Lung microvascular endothelial cell (primary cell): ENCODE data around the gene AGPAT2. TPM values are rescaled to one million over a fixed set of nuclear protein-coding genes. Genes with fewer than 3 reads are reported as not detected.

Source experiments
- DNase-seq, 2 donors: peaks; one replicate each; pipeline versions ENCODE4 v3.0.0 to v3.0.0-alpha.2; 2010; ENCODE audit warnings: low read depth in 2 of 2
- total RNA-seq: library from RNA; depleted of rRNA; stranded (reverse); fragments of >200 nt; gene quantifications from 2 replicates; pipeline ENCODE4 v1.2.1, GENCODE V29; 2014

The AGPAT2 gene
- total RNA-seq, 1 donor from 2014 or later, result 18.8 TPM

DNA sequence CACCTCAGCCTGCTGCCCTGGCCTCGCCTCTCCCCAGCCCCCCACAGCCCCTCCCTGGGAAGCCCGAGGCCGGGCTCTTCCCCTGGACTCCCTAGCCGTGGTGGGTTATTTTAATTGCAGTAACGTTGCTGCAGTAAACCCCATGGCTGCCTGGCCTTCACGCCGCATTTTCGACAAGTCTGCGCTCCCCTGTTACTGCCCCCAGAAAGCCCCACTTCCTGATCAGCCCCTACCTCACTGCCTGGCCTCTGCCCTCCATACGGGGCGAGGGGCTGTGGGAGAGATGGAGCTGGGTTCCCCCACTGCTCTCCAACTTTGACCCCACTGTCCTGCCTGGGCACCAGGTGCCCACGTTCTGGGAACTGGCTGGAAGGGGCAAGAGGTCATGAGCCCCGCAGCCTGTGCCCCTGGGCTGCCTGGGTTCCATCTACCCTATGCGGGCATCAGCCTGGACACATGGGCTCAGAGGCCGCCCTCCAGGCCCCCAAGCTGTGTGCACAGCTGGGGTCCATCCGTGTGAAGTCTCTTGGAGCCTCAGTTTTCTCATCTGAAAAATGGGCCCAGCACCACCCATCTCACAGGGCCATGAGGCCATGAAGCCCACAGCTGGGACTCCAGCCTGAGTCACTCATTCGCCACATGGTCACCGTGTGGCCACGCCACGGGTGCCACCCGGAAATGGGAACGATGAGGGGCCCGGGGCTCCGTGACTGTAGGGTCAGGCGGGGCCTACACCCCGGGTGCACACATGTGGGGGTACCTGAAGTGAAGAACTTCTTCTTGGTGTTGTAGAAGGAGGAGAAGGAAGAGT is 13.1 kb downstream of the AGPAT2 start:
- peak; percentile 90 to 92 for DNase-seq

DNA sequence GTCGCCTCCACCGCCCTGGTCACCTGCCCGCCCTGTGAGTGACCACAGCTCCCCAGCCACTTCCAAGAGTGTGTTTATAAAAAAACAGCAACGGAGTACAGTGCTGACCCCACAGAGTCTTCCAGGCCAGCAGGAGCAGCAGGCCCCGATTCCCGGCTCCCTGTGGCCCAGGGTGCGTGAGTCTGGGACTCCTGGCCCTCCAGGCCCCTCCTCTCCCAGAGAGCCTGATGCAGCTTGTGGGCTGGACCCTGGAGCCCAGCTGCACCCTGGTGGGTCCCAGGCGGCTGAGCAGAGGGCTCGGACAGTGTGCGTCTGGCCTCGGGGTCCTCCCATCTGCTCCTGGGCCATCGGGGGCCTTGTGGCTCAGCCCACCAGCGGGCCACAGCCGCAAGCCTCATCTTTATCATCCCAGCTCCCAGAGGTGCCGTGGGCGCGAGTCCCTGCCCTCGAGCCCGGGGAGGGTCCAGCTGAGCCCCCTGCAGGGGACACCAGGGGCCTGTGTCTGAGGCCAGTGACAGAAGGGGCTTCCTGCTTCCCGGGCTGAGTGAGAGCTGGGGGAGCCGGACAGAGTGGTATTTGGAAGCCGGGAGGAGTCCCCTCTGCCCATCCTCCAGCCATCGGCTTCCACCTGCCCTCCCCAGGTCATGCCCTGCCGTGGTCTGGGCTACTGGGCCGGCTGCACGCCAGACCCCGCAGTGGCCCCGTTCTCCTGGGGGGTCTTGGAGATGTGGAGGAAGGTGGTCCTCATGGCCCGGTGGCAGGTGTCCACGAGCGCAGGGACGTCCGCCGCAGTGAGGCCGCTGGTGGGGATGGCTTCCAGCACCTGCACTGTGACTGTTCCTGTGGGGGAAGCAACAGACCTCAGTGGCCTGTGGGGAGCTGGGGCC is 13.9 kb downstream of the AGPAT2 start:
- DNase-seq, result peak; percentile 76 to 82

DNA sequence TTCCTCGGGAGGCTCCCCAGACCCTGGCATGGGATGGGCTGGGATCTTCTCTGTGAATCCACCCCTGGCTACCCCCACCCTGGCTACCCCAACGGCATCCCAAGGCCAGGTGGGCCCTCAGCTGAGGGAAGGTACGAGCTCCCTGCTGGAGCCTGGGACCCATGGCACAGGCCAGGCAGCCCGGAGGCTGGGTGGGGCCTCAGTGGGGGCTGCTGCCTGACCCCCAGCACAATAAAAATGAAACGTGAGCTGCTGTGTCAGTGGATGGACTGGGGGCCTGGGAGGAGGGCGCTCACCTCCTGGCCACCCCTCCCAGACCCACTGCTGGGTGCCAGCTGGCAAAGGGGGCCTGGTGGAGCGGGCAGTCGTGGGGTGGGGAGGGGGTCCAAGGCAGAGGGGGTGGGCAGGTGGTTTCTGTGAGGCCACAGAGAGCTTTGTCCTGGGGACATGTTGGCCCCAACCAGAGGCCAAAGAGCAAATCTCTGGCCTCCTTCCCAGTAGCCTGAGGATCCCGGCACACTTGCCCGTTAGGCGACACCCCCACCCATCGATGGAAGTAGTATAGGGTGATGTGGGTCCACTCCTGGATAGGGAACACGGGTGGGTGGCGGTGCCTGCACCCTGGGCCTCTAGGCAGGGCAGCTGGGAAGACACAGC is 14.7 kb downstream of the AGPAT2 start:
- peak in 1 of 2 donors; percentile 61 for DNase-seq

DNA sequence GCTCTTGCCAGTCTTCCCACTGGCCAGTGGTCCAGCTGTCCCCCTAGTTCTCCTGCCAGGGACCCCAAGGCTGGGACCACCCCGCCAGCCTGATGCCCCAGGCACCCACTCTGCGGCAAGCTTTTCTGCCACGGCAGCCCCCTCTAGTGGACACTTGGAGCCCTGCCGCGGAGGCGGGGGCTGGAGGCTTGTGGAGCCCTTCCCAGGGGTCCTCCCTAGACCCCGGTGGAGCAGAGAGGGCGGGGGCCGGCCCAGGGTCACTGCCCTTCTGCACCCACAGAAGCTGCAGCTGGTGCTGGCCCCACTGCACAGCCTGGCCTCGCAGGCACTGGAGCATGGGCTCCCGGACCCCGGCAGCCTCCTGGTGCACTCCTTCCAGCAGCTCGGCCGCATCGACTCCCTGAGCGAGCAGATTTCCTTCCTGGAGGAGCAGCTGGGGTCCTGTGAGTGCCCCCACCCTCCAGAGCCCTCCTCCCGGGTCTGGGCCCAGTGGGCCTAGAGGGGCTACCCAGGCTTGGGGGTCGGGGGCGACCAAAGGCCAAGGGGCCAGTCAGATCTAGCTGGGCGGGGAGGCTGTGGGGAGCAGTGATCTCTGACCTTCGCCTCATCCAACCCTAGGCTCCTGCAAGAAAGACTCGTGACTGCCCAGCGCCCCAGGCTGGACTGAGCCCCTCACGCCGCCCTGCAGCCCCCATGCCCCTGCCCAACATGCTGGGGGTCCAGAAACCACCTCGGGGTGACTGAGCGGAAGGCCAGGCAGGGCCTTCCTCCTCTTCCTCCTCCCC is 15.4 kb downstream of the AGPAT2 start:
- peak; percentile 59 to 66 for DNase-seq

DNA sequence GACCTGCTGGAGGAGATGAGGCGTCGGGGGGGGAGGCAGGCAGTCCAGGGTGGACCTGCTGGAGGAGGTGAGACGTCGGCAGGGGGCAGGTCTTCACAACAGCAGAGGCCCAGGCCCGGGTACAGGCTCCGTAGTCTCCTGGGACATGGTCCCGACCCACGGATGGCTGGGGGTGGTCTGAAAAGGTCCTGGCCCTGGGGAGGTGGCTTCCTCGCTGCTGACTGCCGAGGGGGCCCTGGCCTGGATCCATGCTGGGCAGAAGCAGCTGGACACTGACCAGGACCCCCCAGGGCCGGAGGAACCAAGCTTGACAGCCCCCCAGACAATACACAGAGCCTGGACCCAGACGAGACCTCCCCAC is 16.0 kb downstream of the AGPAT2 start:
- peak; percentile 68 to 69 for DNase-seq

DNA sequence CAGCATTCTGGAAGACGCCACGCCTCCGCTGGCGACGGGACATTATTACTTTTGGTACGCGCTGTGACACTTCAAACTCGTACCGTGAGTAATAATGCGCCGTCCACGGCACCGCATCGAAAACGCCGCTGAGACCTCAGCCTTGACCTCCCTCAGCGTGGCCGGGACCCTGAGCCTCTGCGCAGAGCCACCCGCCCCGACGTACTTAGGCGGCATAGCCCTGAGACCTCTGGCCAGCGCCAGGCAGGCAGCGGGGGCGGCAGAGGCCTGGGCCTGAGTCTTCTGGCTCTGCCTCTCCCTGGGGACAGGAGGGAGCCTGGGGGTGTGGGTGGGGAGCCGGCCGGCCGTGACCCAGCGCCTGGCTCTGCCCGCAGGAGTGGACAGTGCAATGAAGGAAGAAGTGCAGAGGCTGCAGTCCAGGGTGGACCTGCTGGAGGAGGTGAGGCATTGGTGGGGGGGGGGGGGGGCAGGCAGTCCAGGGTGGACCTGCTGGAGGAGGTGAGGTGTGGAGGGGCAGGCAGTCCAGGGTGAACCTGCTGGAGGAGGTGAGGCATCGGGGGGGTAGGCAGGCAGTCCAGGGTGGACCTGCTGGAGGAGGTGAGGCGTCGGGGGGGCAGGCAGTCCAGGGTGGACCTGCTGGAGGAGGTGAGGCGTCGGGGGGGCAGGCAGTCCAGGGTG is 16.5 kb downstream of the AGPAT2 start:
- DNase-seq, result peak; percentile 48 to 50

DNA sequence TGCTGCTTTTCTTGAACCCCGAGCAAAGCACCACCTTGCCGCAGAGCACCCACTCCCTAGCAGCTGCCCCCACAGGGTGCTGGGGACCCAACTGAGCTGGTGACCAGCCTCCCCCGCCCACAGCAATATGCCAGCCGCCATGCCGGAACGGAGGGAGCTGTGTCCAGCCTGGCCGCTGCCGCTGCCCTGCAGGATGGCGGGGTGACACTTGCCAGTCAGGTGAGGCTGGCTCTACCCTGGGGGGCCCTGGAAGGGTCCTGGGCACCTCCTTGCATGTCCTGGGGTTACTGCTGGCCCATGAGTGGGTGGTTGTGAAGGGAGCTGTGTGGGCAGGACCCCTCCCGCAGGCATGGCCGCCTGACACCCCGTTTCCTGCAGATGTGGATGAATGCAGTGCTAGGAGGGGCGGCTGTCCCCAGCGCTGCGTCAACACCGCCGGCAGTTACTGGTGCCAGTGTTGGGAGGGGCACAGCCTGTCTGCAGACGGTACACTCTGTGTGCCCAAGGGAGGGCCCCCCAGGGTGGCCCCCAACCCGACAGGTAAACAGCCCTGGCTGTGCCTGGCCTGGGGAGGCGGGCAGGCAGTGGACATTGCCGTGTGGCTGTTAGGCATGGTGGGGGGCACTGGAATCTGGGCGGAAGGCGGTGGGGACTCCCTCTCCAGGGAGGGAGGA is 17.3 kb downstream of the AGPAT2 start:
- peak; percentile 44 to 48 for DNase-seq

DNA sequence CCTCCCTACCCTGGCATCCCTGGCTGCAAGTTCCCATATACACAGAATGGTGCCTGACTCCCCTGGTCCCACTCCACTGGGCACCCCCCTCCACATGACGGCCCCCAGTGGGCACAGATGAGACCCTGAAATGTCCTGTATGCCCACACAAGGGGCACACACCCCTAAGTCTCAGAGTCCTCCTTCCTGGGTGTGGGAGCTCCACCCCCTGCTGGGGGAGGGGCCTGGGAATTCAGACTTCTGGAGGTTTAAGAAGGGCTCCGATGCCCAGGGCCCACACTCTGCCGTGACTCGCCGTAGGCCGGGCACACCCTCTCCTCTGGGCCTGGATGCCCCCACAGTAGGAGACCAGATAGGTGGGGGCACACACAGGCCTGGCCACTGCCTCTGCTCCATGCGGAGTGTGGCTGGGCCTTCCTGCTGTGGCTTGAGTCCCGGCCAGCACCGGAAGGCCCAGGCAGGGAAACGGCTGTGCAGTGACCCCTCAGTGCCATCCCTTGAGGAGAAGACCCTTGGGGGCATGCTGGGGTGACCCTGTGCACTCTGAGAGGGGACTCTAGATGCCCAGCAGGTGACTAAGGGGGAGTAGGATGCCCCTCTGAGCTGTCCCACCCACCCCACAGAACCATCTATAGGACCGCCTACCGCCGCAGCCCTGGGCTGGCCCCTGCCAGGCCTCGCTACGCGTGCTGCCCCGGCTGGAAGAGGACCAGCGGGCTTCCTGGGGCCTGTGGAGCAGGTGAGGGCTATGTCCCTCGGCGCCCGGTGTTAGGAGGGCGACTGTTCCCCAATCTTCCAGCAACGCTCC is 18.1 kb downstream of the AGPAT2 start:
- DNase-seq, result peak; percentile 59 to 70

DNA sequence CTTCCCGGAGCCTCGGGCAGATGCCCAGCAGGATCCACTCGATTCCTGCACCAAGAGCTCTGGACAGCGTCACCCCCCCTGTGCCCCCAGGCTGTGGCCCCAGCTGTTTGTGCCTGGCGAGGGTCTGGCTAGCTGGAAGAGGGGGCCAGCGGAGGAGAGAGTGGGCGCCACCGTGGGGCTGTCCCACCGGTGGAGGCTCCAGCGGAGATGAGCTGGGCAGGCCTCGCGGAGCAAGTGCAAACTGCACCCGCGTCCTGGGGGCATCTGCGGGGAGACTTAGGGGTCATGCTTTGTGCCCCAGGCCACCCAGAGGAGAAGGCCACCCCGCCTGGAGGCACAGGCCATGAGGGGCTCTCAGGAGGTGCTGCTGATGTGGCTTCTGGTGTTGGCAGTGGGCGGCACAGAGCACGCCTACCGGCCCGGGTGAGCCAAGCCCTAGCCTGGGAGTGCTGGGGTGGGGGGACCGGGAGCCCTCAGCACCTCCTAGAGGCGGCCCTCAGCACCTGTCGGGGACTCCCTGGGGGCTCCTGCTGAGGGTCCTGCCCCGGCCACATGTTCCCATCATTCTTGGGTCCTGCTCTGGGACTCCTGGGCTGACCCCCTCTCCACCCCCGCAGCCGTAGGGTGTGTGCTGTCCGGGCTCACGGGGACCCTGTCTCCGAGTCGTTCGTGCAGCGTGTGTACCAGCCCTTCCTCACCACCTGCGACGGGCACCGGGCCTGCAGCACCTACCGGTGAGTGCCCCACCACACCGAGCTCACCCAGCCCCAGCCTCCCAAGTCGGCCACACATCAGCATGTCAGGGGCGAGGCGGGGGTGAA is 19.1 kb downstream of the AGPAT2 start:
- peak; percentile 48 to 55 for DNase-seq

DNA sequence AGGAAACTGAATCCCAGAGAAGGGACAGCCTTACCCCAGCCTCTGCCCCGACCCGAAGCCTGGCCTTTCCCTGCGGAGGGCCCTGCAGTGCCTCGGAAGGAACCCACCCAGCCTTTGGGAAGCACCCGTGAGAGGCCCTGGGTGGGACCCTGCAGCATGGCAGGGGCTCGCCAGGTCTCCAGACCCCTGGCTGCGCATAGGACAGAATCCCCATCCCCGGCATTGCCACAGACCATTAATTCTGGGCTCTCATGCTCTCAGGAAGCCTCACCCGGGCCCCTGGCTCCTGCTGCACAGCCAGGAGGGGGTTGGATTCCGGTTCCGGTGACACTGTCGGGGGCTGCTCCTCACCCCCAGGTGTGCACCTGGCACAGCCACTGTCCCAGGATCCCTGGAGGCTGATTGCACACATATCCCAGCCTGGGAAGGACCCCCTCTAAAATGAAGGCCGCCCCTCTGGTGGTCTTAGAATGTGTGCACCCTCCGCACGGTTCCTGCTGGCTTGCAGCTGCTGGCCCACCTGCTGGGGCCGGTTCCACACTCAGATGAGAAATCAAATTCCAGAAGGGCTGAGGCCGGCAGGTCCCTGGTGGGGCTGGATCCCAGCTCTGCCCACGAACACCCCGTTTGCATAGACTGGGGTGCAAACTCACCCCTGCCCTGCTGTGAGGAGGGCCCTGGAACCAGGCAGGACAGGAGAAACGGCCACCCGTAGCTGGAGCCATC is 19.9 kb downstream of the AGPAT2 start:
- DNase-seq, result peak; percentile 35 to 41

DNA sequence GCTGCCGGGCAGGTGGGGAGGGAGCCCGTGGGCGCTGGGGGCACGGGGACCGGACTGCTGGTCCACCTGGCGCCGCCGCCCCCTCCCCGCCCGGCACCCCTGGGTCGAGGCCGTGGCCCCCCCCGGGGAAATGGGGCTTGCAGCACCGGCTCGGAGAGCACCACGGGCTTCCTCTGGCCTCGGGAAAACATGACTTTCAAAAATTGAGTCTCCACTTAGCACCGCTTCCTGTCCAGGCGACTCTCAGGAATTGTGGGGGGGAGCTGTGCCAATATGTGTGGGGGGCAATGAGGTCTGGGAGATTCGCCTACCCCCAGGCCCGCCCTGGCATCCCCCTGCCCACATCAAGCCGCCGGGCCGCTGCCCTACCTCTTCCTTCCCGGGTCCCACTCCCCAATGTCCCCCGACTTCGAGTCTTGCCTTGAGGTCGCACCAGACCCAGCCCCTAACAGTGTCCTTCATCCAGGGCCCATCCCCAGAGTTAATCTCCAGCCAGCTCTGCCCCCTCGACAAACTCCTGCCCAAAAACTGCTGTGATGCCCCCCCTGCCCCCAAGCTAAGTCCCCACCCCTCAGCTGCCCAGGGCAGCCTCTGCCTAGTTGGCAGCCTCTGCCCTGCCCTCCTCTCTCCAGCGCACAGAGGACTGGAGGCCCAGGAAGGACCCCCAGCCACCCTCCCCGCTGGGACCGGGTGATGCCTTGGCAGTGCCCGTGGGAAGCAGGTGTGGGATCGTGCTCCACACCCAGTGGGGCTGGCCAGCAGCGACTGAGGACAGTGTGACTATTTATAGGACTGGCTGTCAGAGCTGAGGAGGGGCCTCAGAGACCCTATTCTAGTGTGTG is 20.7 kb downstream of the AGPAT2 start:
- peak; percentile 57 to 58 for DNase-seq

DNA sequence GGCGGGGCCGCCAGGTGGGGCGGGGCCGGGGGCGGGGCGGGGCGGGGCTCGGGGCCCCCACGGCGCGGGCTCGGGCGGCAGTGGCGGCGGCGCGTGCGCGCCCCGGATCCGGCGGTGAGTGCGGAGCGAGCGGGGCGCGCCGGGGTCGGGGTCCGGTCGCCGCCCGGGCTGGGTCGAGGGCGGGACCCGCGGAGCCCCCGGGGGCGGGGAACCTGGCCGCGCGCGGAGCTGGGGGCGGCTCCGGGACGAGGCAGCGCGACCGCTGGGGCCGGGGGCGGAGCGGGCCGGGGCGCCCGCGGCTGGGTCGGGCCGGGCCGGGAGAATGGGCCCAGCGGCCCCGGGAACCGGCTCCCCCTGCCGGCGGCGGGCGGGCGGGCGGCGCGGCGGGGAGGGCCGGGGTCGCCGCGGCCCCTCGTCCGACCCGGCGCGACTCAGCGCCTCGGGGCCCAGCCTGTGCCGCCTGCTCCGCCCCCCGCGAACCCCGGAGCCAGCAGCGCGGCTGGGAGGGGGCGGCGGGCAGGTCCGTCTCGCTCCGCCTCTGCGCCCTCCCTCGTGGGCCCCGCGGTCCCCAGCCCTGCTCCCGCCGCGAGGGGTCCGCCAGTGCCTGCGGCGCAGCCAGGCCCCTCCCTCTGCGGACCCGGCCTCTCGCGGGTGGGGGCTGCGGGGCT is 21.4 kb downstream of the AGPAT2 start:
- DNase-seq, result peak; percentile 56 to 68

DNA sequence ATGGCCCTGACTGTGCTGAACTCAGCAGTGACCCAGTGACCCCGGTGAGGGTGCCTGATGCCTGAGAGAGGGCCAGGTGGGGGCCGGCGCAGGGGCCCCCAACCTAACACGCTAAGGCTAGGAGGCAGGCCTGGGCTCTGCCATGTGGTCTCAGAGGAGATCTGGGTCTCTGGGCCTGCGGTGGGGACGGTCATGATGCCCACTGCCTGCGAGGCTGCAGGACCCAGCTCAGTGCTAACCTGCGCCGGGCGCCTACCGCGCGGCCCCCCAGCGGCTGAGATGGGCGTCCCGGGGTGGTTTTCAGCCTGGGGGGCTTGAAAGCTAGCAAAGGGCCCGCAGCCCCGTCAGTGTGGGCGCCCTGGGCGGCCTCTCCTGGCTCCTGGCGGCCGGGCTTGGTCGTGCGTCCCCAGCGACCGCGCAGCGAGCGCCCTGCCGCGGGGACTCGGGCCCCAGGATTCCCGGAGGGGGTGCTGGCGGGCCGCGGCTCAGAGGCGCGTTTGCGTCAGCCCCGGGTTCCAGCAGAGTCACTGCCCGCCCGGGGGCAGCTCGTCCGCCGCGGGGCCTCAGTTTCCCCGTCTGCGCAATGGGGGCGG is 22.1 kb downstream of the AGPAT2 start:
- peak in 1 of 2 donors; percentile 57 for DNase-seq

DNA sequence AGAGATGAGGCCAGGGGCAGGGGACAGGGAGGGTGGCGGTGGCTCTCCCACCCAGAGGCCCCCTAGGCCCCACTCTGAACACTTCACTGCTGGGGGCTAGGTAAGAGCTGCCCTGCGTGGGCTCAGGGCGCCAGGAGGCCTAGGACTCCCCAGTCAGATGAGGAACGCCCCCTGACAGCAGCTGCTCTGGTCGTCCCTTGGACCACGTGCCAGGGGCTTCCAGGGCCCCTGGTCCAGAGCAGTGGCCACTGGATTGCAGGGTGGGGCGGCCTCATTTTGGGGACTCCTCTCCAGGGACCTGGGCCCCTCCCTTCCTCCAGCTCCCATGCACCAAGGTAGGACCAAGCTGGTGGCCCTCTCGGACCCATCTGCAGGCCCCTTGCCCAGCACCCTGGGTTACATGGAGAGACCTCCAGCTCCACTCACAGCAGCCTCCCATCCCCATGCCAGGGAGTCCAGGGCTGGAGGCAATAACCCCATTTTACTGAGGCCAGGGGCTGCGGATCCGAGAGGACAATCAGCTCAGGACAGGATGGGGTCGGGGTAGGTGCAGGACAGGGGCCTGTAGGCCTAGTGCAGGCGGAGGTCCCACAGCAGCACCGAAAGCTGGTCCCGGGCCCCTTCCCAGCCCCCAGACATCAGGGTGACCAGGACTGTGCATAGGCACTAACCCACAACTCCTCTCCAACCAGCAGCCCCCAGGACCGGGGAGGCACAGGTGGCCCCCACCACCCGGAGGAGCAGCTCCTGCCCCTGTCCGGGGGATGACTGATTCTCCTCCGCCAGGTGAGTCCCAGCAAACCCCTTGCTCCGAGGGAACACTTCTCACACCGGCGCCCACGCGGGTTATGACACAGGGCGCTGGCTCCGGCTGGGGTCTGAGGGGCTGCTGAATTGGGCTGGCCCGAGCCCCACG is 23.0 kb downstream of the AGPAT2 start:
- DNase-seq, result peak; percentile 40 to 45
